Inferior parietal cortex (tissue), 1 donor: ENCODE measurements around the gene CCDC40.
"Not testable (repeated sequence)": the region's sequence is repeated elsewhere in the genome, so short reads cannot be mapped to it uniquely, and the experiment has no call there.

Experiments
- DNase-seq: peaks from one replicate; pipeline ENCODE4 v3.0.0-alpha.2; 2016; ENCODE audit errors: extremely low spot score

Gene CCDC40

GRCh38 chr17:80035937-80036714 lies at the start of gene CCDC40:
Gene CCDC40 (plus strand): TSS chr17:80036642. CDS start chr17:80036663, 21 bp downstream.
- peak; percentile 69 for DNase-seq

GRCh38 chr17:79987187-79987934 lies 49.1 kb upstream of the CCDC40 start:
- DNase-seq, result no peak

- no peak for DNase-seq
Measured at GRCh38 chr17:79987935-79988184, 48.6 kb upstream of the CCDC40 start.

- no peak for DNase-seq
Measured at GRCh38 chr17:79988185-79988971, 48.1 kb upstream of the CCDC40 start.

GRCh38 chr17:79989106-79989835 lies 47.2 kb upstream of the CCDC40 start:
- no peak for DNase-seq

GRCh38 chr17:79990051-79990592 lies 46.3 kb upstream of the CCDC40 start:
- DNase-seq, result no peak

- DNase-seq, result no peak
Measured at GRCh38 chr17:79990704-79991103, 45.7 kb upstream of the CCDC40 start.

GRCh38 chr17:79991140-79991923 lies 45.1 kb upstream of the CCDC40 start:
- peak; percentile 64 for DNase-seq

- no peak for DNase-seq
Measured at GRCh38 chr17:79991924-79992648, 44.4 kb upstream of the CCDC40 start.

- DNase-seq, result no peak
Measured at GRCh38 chr17:79992649-79993389, 43.6 kb upstream of the CCDC40 start.

- DNase-seq, result no peak
Measured at GRCh38 chr17:79993390-79994227, 42.8 kb upstream of the CCDC40 start.

- DNase-seq, result not testable (repeated sequence)
Measured at GRCh38 chr17:79994228-79994569, 42.2 kb upstream of the CCDC40 start.

GRCh38 chr17:79994602-79995001 lies 41.8 kb upstream of the CCDC40 start:
- DNase-seq, result no peak

- DNase-seq, result no peak
Measured at GRCh38 chr17:79995696-79996095, 40.7 kb upstream of the CCDC40 start.

GRCh38 chr17:79996291-79996690 lies 40.2 kb upstream of the CCDC40 start:
- no peak for DNase-seq

- no peak for DNase-seq
Measured at GRCh38 chr17:79997011-79997660, 39.3 kb upstream of the CCDC40 start.

- no peak for DNase-seq
Measured at GRCh38 chr17:80000136-80000535, 36.3 kb upstream of the CCDC40 start.
